NCI-H2171 (cell line): Measurements from ENCODE around the gene SEMA5A.

Experiments
- DNase-seq: peaks from one replicate; lab custom pipeline; 2025; lab: John Stamatoyannopoulos, UW

SEMA5A gene

GRCh38 chr5:9473624-9474023, 72.3 kb downstream of the SEMA5A start:
- DNase-seq, result no peak

GRCh38 chr5:9470410-9470809, 75.5 kb downstream of the SEMA5A start:
- no peak for DNase-seq

GRCh38 chr5:9468060-9468388, 77.9 kb downstream of the SEMA5A start:
- DNase-seq, result no peak

GRCh38 chr5:9467199-9468059, 78.4 kb downstream of the SEMA5A start:
- no peak for DNase-seq

GRCh38 chr5:9466697-9467096, 79.2 kb downstream of the SEMA5A start:
- no peak for DNase-seq

GRCh38 chr5:9464478-9464877, 81.4 kb downstream of the SEMA5A start:
- DNase-seq, result no peak

GRCh38 chr5:9462109-9462508, 83.8 kb downstream of the SEMA5A start:
- DNase-seq, result no peak

- DNase-seq, result no peak
These were observed 84.8 kb downstream of the SEMA5A start for GRCh38 chr5:9460885-9461645.

- DNase-seq, result no peak
These were observed 89.3 kb downstream of the SEMA5A start for GRCh38 chr5:9456435-9457042.

GRCh38 chr5:9455826-9456434, 89.9 kb downstream of the SEMA5A start:
- DNase-seq, result no peak

GRCh38 chr5:9454491-9454890, 91.4 kb downstream of the SEMA5A start:
- no peak for DNase-seq

- DNase-seq, result no peak
These were observed 91.8 kb downstream of the SEMA5A start for GRCh38 chr5:9454012-9454481.

GRCh38 chr5:9453480-9454011, 92.3 kb downstream of the SEMA5A start:
- DNase-seq, result no peak

- no peak for DNase-seq
These were observed 93.7 kb downstream of the SEMA5A start for GRCh38 chr5:9452181-9452580.

GRCh38 chr5:9451037-9451436, 94.8 kb downstream of the SEMA5A start:
- DNase-seq, result no peak

GRCh38 chr5:9447691-9448090, 98.2 kb downstream of the SEMA5A start:
- no peak for DNase-seq

GRCh38 chr5:9445826-9446388, 100.0 kb downstream of the SEMA5A start:
- no peak for DNase-seq

GRCh38 chr5:9444346-9444745, 101.5 kb downstream of the SEMA5A start:
- no peak for DNase-seq

GRCh38 chr5:9441610-9442009, 104.3 kb downstream of the SEMA5A start:
- DNase-seq, result no peak

- no peak for DNase-seq
These were observed 105.4 kb downstream of the SEMA5A start for GRCh38 chr5:9440517-9440916.

- no peak for DNase-seq
These were observed 106.2 kb downstream of the SEMA5A start for GRCh38 chr5:9439531-9440292.
